ENCODE measurements around the gene ZNRD2. TPM values are rescaled to one million over a fixed set of nuclear protein-coding genes. Genes with fewer than 3 reads are reported as not detected.

The ZNRD2 gene
- total RNA-seq, 4 donors from 2014 or later = 41.9 to 62.9 (median 50.6) TPM

GRCh38 chr11:65620666-65621065 lies 50.4 kb downstream of the ZNRD2 start:
- no peak overlapping the region for H3K4me3 ChIP-seq (ENCODE audit: low read depth, poor library complexity, severe bottlenecking)
- TF ChIP-seq CTCF (IDR thresholded peaks at IDR 0.05) (no peak), POLR2A (IDR thresholded peaks at IDR 0.05) (no peak)
- DNase-seq (ENCODE audit: low spot score in 2 of 2) = no peak
- intact Hi-C loops (cut with DNase I; ENCODE audit: low total_unique reads) = no loop called here
- WGBS, 2 donors = 89 to 91% methylated on average over 16 of the region's 19 CpGs

GRCh38 chr11:65621460-65621859 lies 51.2 kb downstream of the ZNRD2 start:
- TF ChIP-seq CTCF (IDR thresholded peaks at IDR 0.05) = no peak
- no peak for TF ChIP-seq POLR2A (IDR thresholded peaks at IDR 0.05)
- DNase-seq (ENCODE audit: low spot score in 2 of 2) = no peak
- 92 to 97% methylated on average over 14 of the region's 14 CpGs for WGBS, 2 donors
- H3K4me3 ChIP-seq (ENCODE audit: low read depth, poor library complexity, severe bottlenecking) = no peak overlapping the region
- intact Hi-C loops (cut with DNase I; ENCODE audit: low total_unique reads) = no loop called here

Other genes starting within 250 kb of the ZNRD2 start
- gene DPF2, start 236.6 kb upstream of the ZNRD2 start, total RNA-seq = 10 to 100 TPM; 20.6 to 36.4 (median 26.1) TPM
- under 1 TPM in 3 of 4 donors, not detected in 1; 0.19 to 0.26 (median 0.20) TPM for gene TIGD3, start 215.7 kb upstream of the ZNRD2 start, total RNA-seq
- gene SLC25A45, start 187.8 kb upstream of the ZNRD2 start, total RNA-seq = 1 to 10 TPM; 1.8 to 8.0 (median 5.3) TPM
- gene FRMD8, start 183.8 kb upstream of the ZNRD2 start, total RNA-seq = 100 to 1,000 TPM in 2 of 4 donors, 10 to 100 TPM in 2; 81.8 to 135 (median 112) TPM
- 100 to 1,000 TPM; 147 to 645 (median 301) TPM for gene NEAT1, start 147.7 kb upstream of the ZNRD2 start, total RNA-seq
- gene MALAT1, start 71.4 kb upstream of the ZNRD2 start, total RNA-seq = over 10,000 TPM in 1 of 4 donors, 1,000 to 10,000 TPM in 3; 5,806 to 14,299 (median 7,416) TPM
- gene SCYL1, start 45.4 kb upstream of the ZNRD2 start, total RNA-seq = 100 to 1,000 TPM in 1 of 4 donors, 10 to 100 TPM in 3; 73.1 to 103 (median 89.5) TPM
- gene LTBP3, start 12.1 kb upstream of the ZNRD2 start, total RNA-seq = 100 to 1,000 TPM in 2 of 4 donors, 10 to 100 TPM in 2; 71.9 to 113 (median 100) TPM
- 10 to 100 TPM; 57.8 to 73.3 (median 61.2) TPM for gene FAM89B, start 2.1 kb downstream of the ZNRD2 start, total RNA-seq
- 10 to 100 TPM; 40.5 to 71.0 (median 57.3) TPM for gene EHBP1L1, start 5.6 kb downstream of the ZNRD2 start, total RNA-seq
- gene KCNK7, start 25.3 kb downstream of the ZNRD2 start, total RNA-seq = 100 to 1,000 TPM; 168 to 197 (median 184) TPM
- 10 to 100 TPM; 31.6 to 40.0 (median 39.1) TPM for gene MAP3K11, start 43.7 kb downstream of the ZNRD2 start, total RNA-seq
- gene PCNX3, start 45.3 kb downstream of the ZNRD2 start, total RNA-seq = 10 to 100 TPM; 24.1 to 44.1 (median 34.4) TPM
- gene SIPA1, start 67.6 kb downstream of the ZNRD2 start, total RNA-seq = 10 to 100 TPM; 25.3 to 34.4 (median 28.6) TPM
- gene RELA, start 92.4 kb downstream of the ZNRD2 start, total RNA-seq = 10 to 100 TPM; 61.9 to 73.5 (median 67.5) TPM
- gene KAT5, start 141.8 kb downstream of the ZNRD2 start, total RNA-seq = 10 to 100 TPM; 68.9 to 96.0 (median 85.7) TPM
- 10 to 100 TPM; 29.7 to 73.7 (median 57.4) TPM for gene RNASEH2C, start 150.3 kb downstream of the ZNRD2 start, total RNA-seq
- 10 to 100 TPM; 32.2 to 44.3 (median 39.7) TPM for gene AP5B1, start 210.5 kb downstream of the ZNRD2 start, total RNA-seq
- gene OVOL1, start 216.6 kb downstream of the ZNRD2 start, total RNA-seq = 100 to 1,000 TPM in 2 of 4 donors, 10 to 100 TPM in 2; 74.8 to 159 (median 105) TPM